Activated CD8-positive, alpha-beta memory T cell treated with anti-CD3 and anti-CD28 coated beads for 4 hours (primary cell): ENCODE measurements around the gene ZNF367.
"Not testable (repeated sequence)": the region's sequence is repeated elsewhere in the genome, so short reads cannot be mapped to it uniquely, and the experiment has no call there.

Experiments
- DNase-seq, 2 donors: peaks; one replicate each; pipeline ENCODE4 v3.0.0-alpha.2; 2020; ENCODE audit warnings: low read depth in 2 of 2

Gene ZNF367

GRCh38 chr9:96400132-96400910, 17.8 kb downstream of the ZNF367 start:
- DNase-seq: no peak

DNA sequence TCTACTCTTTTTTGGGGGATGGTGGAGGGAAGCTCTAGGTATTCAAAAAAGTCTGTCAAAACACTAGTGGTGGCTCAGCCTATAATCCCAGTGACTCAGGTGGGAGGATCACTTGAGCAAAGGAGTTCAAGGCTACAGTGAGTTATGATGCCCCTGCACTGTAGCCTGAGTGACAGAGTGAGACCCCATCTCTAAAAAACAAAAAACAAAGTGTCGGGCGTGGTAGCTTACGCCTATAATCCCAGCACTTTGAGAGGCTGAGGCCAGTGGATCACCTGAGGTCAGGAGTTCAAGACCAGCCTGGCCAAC, 18.9 kb downstream of the ZNF367 start:
- no peak for DNase-seq

DNA sequence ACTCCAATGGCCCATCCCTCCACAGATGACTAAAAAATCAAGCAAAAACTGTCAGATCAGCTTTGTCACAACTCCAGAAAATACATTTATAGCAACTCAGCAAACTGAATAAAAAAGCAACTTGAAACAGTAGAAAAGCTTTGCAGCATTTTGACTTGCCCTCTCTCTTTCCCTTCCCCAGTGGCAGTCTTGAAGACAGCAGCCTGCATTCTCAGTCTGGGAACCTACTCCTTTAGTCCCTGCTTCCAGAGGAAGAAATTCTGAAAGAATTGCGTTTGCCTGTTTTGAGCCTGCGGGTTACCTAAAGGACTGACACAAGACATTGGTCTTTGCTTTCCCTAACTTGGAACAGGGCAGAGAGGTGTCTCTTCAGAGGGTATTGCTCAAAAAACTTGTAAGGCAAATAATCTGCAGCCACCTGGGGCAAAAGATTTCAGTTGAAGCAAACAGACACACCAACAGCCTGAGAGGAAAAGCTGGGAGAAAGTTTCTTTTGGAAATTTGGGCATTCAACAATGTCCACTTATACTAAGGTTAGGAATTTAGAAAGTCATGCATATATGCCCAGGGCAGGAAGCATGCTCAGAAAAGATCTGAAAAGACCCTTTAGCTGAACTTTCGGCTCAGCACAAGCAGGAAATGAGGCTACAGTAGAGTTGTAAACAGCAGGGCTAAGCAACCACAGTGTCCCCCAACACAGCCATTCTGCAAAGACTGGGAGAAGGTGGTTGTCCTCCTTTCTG, 19.4 kb downstream of the ZNF367 start:
- no peak for DNase-seq

- DNase-seq: no peak
Observed at GRCh38 chr9:96395964-96396363, 22.2 kb downstream of the ZNF367 start.

DNA sequence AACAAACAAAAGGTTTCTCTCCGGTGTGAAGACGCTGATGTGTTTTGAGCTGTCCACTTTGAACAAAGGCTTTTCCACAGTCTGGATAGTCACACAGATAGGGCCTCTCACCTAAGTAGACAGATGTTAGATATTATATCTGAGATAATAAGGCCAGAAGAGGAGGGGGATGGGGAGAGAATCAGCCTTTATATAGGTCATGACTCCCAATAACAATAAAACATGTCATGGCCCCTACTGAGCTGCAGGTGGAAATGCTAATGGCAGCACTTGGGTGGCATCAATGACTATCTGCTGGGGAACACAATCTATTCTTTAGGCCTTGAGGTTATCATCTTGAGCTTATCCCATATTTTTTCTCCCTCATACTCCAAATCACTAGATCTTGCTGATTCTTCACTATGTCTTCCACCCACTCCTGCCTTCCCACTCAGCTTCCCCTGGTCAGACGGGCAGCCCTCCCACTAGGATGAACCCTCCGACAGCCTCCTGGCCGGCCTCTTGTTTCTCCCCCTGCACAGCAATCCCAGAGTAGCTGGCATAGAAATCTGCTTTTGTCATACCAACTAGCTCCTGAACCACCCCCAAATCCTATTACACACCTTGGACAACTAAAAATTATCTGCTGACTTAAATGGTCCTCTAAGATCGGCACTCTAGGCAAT, 23.2 kb downstream of the ZNF367 start:
- DNase-seq: no peak

DNA sequence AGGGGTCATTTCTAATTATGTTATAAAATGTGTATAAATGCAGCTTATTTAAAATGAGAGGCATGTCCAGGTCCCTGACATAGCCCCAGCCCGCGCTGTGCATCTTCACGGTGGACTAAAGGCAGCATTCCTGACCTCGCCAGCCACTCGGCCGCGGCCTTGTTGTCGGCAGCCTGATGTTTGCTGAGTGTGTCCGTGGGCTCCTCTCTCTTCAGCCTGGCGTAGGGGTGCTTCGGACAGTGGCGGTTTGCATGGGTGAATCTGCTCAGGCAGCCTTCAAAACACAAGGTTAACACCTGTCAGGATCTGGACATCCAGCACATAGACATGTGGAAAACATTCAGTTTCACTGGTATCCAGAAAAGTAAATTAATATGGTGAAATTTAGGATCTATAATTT, 25.9 kb downstream of the ZNF367 start:
- no peak for DNase-seq

- no peak for DNase-seq
Observed at GRCh38 chr9:96391021-96391765, 27.0 kb downstream of the ZNF367 start.

DNA sequence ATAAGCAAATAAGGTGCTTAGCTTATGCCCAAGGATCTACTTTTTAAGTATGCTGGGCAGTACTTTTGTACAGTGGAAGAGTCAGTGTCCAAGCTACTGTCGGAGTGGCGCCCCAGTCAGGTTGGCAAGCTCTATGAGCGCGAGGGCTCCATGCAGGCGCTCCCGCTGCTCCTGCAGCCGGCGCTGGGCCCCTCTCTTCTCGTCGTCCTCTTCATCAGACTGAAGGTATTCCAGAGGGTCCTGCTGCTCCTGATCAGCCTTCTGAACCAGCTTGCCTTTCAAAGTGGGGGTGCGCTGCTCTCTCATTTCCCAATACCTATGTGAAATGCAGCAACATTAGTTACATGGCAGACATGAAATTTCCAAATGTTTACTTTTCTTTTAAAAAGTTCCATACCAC, 30.0 kb downstream of the ZNF367 start:
- DNase-seq: no peak

- no peak for DNase-seq
Observed at GRCh38 chr9:96386157-96386556, 32.0 kb downstream of the ZNF367 start.

- DNase-seq: no peak
Observed at GRCh38 chr9:96383165-96383942, 34.8 kb downstream of the ZNF367 start, which contains the start of gene SLC35D2. Gene SLC35D2, minus strand, starts transcription at chr9:96383711. Its CDS starts 77 bp downstream, at chr9:96383634.

DNA sequence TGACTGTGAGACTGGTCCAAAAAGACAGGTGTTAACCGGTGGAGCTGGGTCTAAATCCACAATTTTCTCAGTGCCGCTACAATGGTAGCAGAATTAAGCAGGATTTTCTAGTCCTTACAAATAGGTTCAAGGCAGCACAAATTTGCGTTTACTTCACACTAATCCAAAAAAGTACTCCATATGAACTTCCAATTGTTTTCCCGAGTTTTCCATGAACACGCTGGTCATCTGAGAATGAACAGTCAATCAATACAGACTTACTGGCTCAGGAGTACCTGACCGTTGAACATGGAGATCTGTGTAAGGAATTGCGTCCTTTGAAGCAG, 35.4 kb downstream of the ZNF367 start:
- no peak for DNase-seq

DNA sequence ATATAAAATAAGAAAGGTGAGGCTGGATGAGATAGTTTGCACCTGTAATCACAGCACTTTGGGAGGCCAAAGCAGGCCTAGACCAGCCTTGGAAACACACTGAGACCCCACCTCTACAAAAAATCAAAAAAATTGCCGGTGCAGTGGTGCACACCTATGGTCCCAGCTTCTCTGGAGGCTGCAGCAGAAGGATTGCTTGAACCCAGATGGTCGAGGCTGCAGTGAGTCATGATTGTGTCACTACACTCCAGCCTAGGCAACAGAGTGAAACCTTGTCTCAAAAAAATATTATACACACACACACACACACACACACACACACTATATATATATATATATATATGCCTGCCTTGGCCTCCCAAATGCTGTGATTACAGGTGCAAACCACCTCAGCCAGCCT, 36.0 kb downstream of the ZNF367 start:
- DNase-seq: no peak

GRCh38 chr9:96381696-96382095, 36.5 kb downstream of the ZNF367 start:
- DNase-seq: no peak

GRCh38 chr9:96381125-96381524, 37.0 kb downstream of the ZNF367 start:
- no peak for DNase-seq

DNA sequence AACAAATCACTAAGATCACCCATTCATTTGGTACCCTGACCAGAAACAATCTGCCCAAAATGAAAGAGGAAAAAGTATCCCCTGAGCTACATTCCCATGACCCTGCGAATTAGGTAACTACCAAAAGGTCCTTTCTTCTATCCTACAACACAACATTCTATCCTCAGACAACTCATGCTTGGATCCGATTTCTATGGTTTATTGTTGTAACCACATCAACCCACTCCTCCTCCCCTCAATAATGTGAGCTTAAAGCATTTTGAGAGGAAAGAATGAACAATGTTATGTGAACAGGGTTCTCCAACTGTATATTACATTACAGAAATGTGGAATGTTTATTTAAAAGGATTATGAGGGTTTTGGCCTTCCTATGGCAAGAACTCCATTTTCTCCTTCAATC, 38.7 kb downstream of the ZNF367 start:
- DNase-seq: no peak

DNA sequence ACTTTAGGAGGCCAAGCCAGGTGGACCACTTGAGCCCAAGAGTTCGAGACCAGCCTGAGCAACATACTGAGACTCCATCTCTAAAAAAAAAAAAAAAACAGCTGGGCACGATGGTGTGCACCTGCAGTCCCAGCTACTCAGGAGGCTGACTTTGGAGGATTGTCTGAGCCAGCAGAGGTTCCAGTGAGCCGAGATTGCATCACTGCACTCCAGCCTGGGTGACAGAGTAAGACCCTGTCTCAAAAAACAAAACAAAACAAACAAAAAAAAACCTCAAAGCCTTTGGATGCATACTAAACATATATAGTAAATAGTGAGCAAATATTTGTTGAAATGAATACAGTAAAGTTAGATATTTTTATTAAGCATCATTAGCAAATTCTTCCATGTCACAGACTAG, 40.0 kb downstream of the ZNF367 start:
- DNase-seq: no peak

GRCh38 chr9:96376891-96377874, 41.0 kb downstream of the ZNF367 start:
- no peak for DNase-seq

DNA sequence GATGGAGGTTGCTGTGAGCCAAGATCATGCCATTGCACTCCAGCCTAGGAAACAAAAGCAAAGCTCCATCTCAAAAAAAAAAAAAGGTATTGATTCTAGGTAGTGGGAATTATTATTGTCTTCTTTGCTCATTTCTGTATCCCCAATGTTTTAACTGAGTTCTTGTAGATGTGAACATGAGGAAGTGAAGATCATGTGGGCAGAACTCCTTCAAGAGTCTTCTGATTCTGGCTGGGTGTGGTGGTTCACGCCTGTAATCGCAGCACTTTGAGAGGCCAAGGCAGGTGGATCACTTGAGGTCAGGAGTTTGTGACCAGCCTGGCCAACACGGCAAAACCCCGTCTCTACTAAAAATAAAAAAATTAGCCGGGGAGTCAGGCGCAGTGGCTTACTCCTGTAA, 42.7 kb downstream of the ZNF367 start:
- not testable (repeated sequence) for DNase-seq

GRCh38 chr9:96367943-96368342, 50.2 kb downstream of the ZNF367 start:
- no peak for DNase-seq
